ENCODE data around the gene CERK. TPM values are rescaled to one million over a fixed set of nuclear protein-coding genes. Genes with fewer than 3 reads are reported as not detected.

The CERK gene
- total and polyA plus RNA-seq, 2 of the 13 experiments (the other 11 are each of a cell fraction or from before 2014, with no cell fraction given), result 40.3 to 41.9 TPM

- TF ChIP-seq HINFP (CRISPR knock-in tag; IDR thresholded peaks at IDR 0.05; ENCODE audit: low read depth), result peak; percentile 61; the same call in 1 of the 2 replicates
- TF ChIP-seq ARHGAP35 (CRISPR knock-in tag; IDR thresholded peaks at IDR 0.05; ENCODE audit: borderline replicate concordance), result peak; percentile 75
- TF ChIP-seq ZNF574 (CRISPR knock-in tag; IDR thresholded peaks at IDR 0.05), result peak; percentile 92
- no peak; the same call in 1 of the 2 replicates for TF ChIP-seq PRDM4 (CRISPR knock-in tag; IDR thresholded peaks at IDR 0.05; ENCODE audit: borderline replicate concordance)
- no peak for TF ChIP-seq CENPBD1 (CRISPR knock-in tag; IDR thresholded peaks at IDR 0.05; ENCODE audit: borderline replicate concordance, low read depth)
- TF ChIP-seq MED13 (CRISPR knock-in tag; IDR thresholded peaks at IDR 0.05), result no peak
- TF ChIP-seq ZNF276 (CRISPR knock-in tag; IDR thresholded peaks at IDR 0.05; ENCODE audit: low read depth), result 0 out of 2 replicates have a peak, but pooled peaks have one; percentile 25
- TF ChIP-seq ARNTL (CRISPR knock-in tag; IDR thresholded peaks at IDR 0.05), result peak; percentile 65; the same call in 1 of the 2 replicates
- TF ChIP-seq TAF15 (IDR thresholded peaks at IDR 0.05; ENCODE audit: low read depth, low read length, poor library complexity, severe bottlenecking), result no peak
- no peak for TF ChIP-seq ZSCAN22 (CRISPR knock-in tag; IDR thresholded peaks at IDR 0.05)
- peak; percentile 78 for TF ChIP-seq ZC3H13 (CRISPR knock-in tag; IDR thresholded peaks at IDR 0.05)
- no peak for TF ChIP-seq CERS6 (CRISPR knock-in tag; IDR thresholded peaks at IDR 0.05)
- peak; percentile 81 for TF ChIP-seq MIXL1 (CRISPR knock-in tag; IDR thresholded peaks at IDR 0.05)
- peak; percentile 66; the same call in 1 of the 2 replicates for TF ChIP-seq ZZZ3 (CRISPR knock-in tag; IDR thresholded peaks at IDR 0.05; ENCODE audit: borderline replicate concordance)
- TF ChIP-seq POLR2A (IDR thresholded peaks at IDR 0.05; ENCODE audit: insufficient read depth in 1 of 2, low read depth in 2 of 2, low read length in 2 of 2), result peak; percentile 99 to 100
- TF ChIP-seq AHR (CRISPR knock-in tag; IDR thresholded peaks at IDR 0.05), result 0 out of 2 replicates have a peak, but pooled peaks have one; percentile 60
- peak; percentile 99 for TF ChIP-seq DRAP1 (CRISPR knock-in tag; IDR thresholded peaks at IDR 0.05)
These were observed 24.4 kb upstream of the CERK start, which contains the start of gene TBC1D22A (continued) for GRCh38 chr22:46762238-46763050.

Measured in HepG2 (cell line).